HepG2 (cell line): ENCODE measurements around the gene SMYD2. TPM values are rescaled to one million over a fixed set of nuclear protein-coding genes. Genes with fewer than 3 reads are reported as not detected.

ENCODE experiments used
- CCAR2 ChIP-seq: fragments of 200-400 bp; formaldehyde crosslinking; optimal IDR thresholded peaks from 2 replicates; pipeline ENCODE3; 2018; ENCODE audit warnings: low read depth, mild to moderate bottlenecking, low read length, moderate library complexity
- DRAP1 ChIP-seq: IDR thresholded peaks from 2 replicates; pipeline ENCODE4 v1.6.1; 2016; ENCODE audit warnings: missing genetic modification reagents, missing compliant biosample characterization
- E2F2 ChIP-seq: sonication (generic); formaldehyde crosslinking; IDR thresholded peaks from 2 replicates; pipeline ENCODE4 v1.4.0; 2020; ENCODE audit warnings: missing genetic modification reagents, borderline replicate concordance
- EED ChIP-seq: sonication (generic); formaldehyde crosslinking; IDR thresholded peaks from 2 replicates; pipeline ENCODE4 v1.5.0; 2020; ENCODE audit warnings: mild to moderate bottlenecking, missing genetic modification reagents
- FOXJ3 ChIP-seq: sonication (generic); formaldehyde crosslinking; IDR thresholded peaks from 2 replicates; pipeline ENCODE4 v1.4.0; 2020; ENCODE audit warnings: missing genetic modification reagents, mild to moderate bottlenecking, borderline replicate concordance
- HNRNPH1 ChIP-seq: fragments of 200-400 bp; formaldehyde crosslinking; optimal IDR thresholded peaks from 2 replicates; pipeline ENCODE3; 2017; ENCODE audit warnings: mild to moderate bottlenecking, low read depth, low read length
- HNRNPK ChIP-seq: fragments of 200-400 bp; formaldehyde crosslinking; IDR thresholded peaks from 2 replicates; pipeline ENCODE4 v1.6.1; 2018; ENCODE audit warnings: low read length, low read depth, moderate library complexity, mild to moderate bottlenecking; ENCODE audit not compliant: poor library complexity, severe bottlenecking
- IRF1 ChIP-seq: sonication (generic); formaldehyde crosslinking; IDR thresholded peaks from 2 replicates; pipeline ENCODE4 v1.4.0; 2020; ENCODE audit warnings: low read depth, mild to moderate bottlenecking, missing genetic modification reagents
- KMT2B ChIP-seq: IDR thresholded peaks from 2 replicates; pipeline ENCODE4 v1.6.1; 2016; ENCODE audit warnings: missing genetic modification reagents, missing compliant biosample characterization
- PREB ChIP-seq: sonication (generic); formaldehyde crosslinking; IDR thresholded peaks from 2 replicates; pipeline ENCODE4 v1.4.0; 2020; ENCODE audit warnings: missing genetic modification reagents
- SOX5 ChIP-seq: IDR thresholded peaks from 2 replicates; pipeline ENCODE4 v1.6.1; 2016; ENCODE audit warnings: borderline replicate concordance
- ZHX1 ChIP-seq: sonication (generic); formaldehyde crosslinking; IDR thresholded peaks from 2 replicates; pipeline ENCODE4 v1.8.1; 2022; ENCODE audit warnings: low read depth, mild to moderate bottlenecking, missing genetic modification reagents
- ZNF598 ChIP-seq: sonication (generic); formaldehyde crosslinking; IDR thresholded peaks from 2 replicates; pipeline ENCODE4 v1.5.1; 2020; ENCODE audit warnings: mild to moderate bottlenecking, missing genetic modification reagents, borderline replicate concordance
- ZNF687 ChIP-seq: sonication (generic); formaldehyde crosslinking; IDR thresholded peaks from 2 replicates; pipeline ENCODE4 v1.5.1; 2020; ENCODE audit warnings: mild to moderate bottlenecking, missing genetic modification reagents, moderate library complexity
- ZNF713 ChIP-seq: sonication (generic); formaldehyde crosslinking; IDR thresholded peaks from 2 replicates; pipeline ENCODE4 v1.4.0; 2020; ENCODE audit warnings: mild to moderate bottlenecking, missing genetic modification reagents
- ZNF724P ChIP-seq: sonication (generic); formaldehyde crosslinking; IDR thresholded peaks from 2 replicates; pipeline ENCODE4 v1.8.0; 2022; ENCODE audit warnings: missing genetic modification reagents, borderline replicate concordance
- ZSCAN12 ChIP-seq: sonication (generic); formaldehyde crosslinking; IDR thresholded peaks from 2 replicates; pipeline ENCODE4 v1.9.0; 2021; ENCODE audit warnings: mild to moderate bottlenecking, missing genetic modification reagents
- polyA plus RNA-seq, 8 experiments: library from polyadenylated mRNA; depleted of rRNA in 3 of 8; stranded (reverse) in 7 of 8; unstranded in 1 of 8; fragments of >200 nt; fragmentation: Illumina TruSeq in 4 of 8; extraction: Trizol in 4 of 8; gene quantifications; 2 replicates each; pipeline versions ENCODE4 v1.2.1 to v1.2.3, GENCODE V29; 2011 to 2016; ENCODE audit warnings: low read depth in 4 of 8, missing spikeins in 1 of 8, mixed read lengths in 1 of 8; ENCODE audit not compliant: insufficient read depth in 1 of 8
- total RNA-seq, 5 experiments: library from RNA; depleted of rRNA; stranded (reverse); fragments of >200 nt; fragmentation: Illumina TruSeq; extraction: Trizol; gene quantifications; 2 replicates each; pipeline ENCODE4 v1.2.3, GENCODE V29; 2016; ENCODE audit warnings: low read depth in 1 of 5

SMYD2 gene
- total and polyA plus RNA-seq, 2 of the 13 experiments (the other 11 are each of a cell fraction or from before 2014, with no cell fraction given) = 72.7 to 139 TPM

- TF ChIP-seq ZNF687 (CRISPR knock-in tag) (peak; percentile 57), EED (no peak), ZNF724P (CRISPR knock-in tag) (no peak), E2F2 (no peak), DRAP1 (CRISPR knock-in tag) (no peak), ZNF713 (CRISPR knock-in tag) (no peak), KMT2B (no peak), PREB (CRISPR knock-in tag) (no peak), SOX5 (CRISPR knock-in tag) (no peak), ZHX1 (CRISPR knock-in tag) (no peak), HNRNPH1 (no peak), FOXJ3 (CRISPR knock-in tag) (no peak), ZNF598 (CRISPR knock-in tag) (peak; percentile 72; the same call in 1 of the 2 replicates), HNRNPK (no peak), CCAR2 (no peak), IRF1 (CRISPR knock-in tag) (no peak), ZSCAN12 (no peak)
These were observed 19.5 kb upstream of the SMYD2 start (continued) for GRCh38 chr1:214261206-214262123.
